ENCODE data around the gene SLIT3.

The SLIT3 gene

GRCh38 chr5:169001394-169001793 is 299.5 kb downstream of the SLIT3 start:
- H3K27me3 ChIP-seq (ENCODE audit: control insufficient read depth, low read length) = no peaks in the 10 kb centered on the region; the same call in 1 of the 2 replicates

GRCh38 chr5:168995024-168995423 is 305.9 kb downstream of the SLIT3 start:
- H3K9me2 ChIP-seq (replicated peaks; ENCODE audit: control insufficient read depth, low read length) = no peaks in the 10 kb centered on the region
- H3F3A ChIP-seq (ENCODE audit: control insufficient read depth, insufficient read depth) = no peaks in the 10 kb centered on the region
- no peaks in the 10 kb centered on the region for H3K9me3 ChIP-seq (ENCODE audit: control insufficient read depth, insufficient read depth, low read length)
- TF ChIP-seq EZH2phosphoT487 (IDR thresholded peaks at IDR 0.05; ENCODE audit: borderline replicate concordance, low read length) = no peak
- no peak for TF ChIP-seq CTCF (IDR thresholded peaks at IDR 0.05; ENCODE audit: low read depth, low read length, poor library complexity, severe bottlenecking)
- H3K27me3 ChIP-seq (ENCODE audit: control insufficient read depth, low read length) = peaks cover 1% of the 10 kb centered on the region; the same call in 1 of the 2 replicates
- H3K4me2 ChIP-seq (ENCODE audit: low read length) = no peak overlapping the region
- no peaks in the 10 kb centered on the region for H3K79me2 ChIP-seq (ENCODE audit: control insufficient read depth, low read length)
- no peak overlapping the region for H3K4me3 ChIP-seq (ENCODE audit: low read length)
- no peaks in the 10 kb centered on the region for H4K20me1 ChIP-seq (ENCODE audit: control insufficient read depth, insufficient read depth, low read depth, low read length)
- H3K36me3 ChIP-seq (ENCODE audit: control insufficient read depth, low read length) = no peaks in the 10 kb centered on the region
- no peak overlapping the region for H3K27ac ChIP-seq (ENCODE audit: low read depth, low read length)
- H3K4me1 ChIP-seq (ENCODE audit: control insufficient read depth, low read length) = no peaks in the 10 kb centered on the region

More at GRCh38 chr5:169001394-169001793, 299.5 kb downstream of the SLIT3 start:
- Histone ChIP-seq H3F3A (ENCODE audit: control insufficient read depth, insufficient read depth) (no peaks in the 10 kb centered on the region), H3K36me3 (ENCODE audit: control insufficient read depth, low read length) (no peaks in the 10 kb centered on the region), H4K20me1 (ENCODE audit: control insufficient read depth, insufficient read depth, low read depth, low read length) (no peaks in the 10 kb centered on the region), H3K4me3 (ENCODE audit: low read length) (no peak overlapping the region), H3K9me3 (ENCODE audit: control insufficient read depth, insufficient read depth, low read length) (no peaks in the 10 kb centered on the region), H3K4me2 (ENCODE audit: low read length) (no peak overlapping the region), H3K27ac (ENCODE audit: low read depth, low read length) (no peak overlapping the region), H3K4me1 (ENCODE audit: control insufficient read depth, low read length) (no peaks in the 10 kb centered on the region), H3K79me2 (ENCODE audit: control insufficient read depth, low read length) (no peaks in the 10 kb centered on the region), H3K9me2 (replicated peaks; ENCODE audit: control insufficient read depth, low read length) (no peaks in the 10 kb centered on the region)
- TF ChIP-seq EZH2phosphoT487 (IDR thresholded peaks at IDR 0.05; ENCODE audit: borderline replicate concordance, low read length) (no peak), CTCF (IDR thresholded peaks at IDR 0.05; ENCODE audit: low read depth, low read length, poor library complexity, severe bottlenecking) (no peak)

GRCh38 chr5:168992687-168993086 is 308.3 kb downstream of the SLIT3 start:
- H3K9me3 ChIP-seq (ENCODE audit: control insufficient read depth, insufficient read depth, low read length) = no peaks in the 10 kb centered on the region
- peaks cover 11% of the 10 kb centered on the region for H3K27me3 ChIP-seq (ENCODE audit: control insufficient read depth, low read length)

More at GRCh38 chr5:168992687-168993086, 308.3 kb downstream of the SLIT3 start:
- Histone ChIP-seq H3K36me3 (ENCODE audit: control insufficient read depth, low read length) (no peaks in the 10 kb centered on the region), H3K9me2 (replicated peaks; ENCODE audit: control insufficient read depth, low read length) (no peaks in the 10 kb centered on the region), H3K4me2 (ENCODE audit: low read length) (no peak overlapping the region), H3F3A (ENCODE audit: control insufficient read depth, insufficient read depth) (no peaks in the 10 kb centered on the region), H3K4me1 (ENCODE audit: control insufficient read depth, low read length) (no peaks in the 10 kb centered on the region), H4K20me1 (ENCODE audit: control insufficient read depth, insufficient read depth, low read depth, low read length) (no peaks in the 10 kb centered on the region), H3K27ac (ENCODE audit: low read depth, low read length) (no peak overlapping the region), H3K79me2 (ENCODE audit: control insufficient read depth, low read length) (no peaks in the 10 kb centered on the region), H3K4me3 (ENCODE audit: low read length) (no peak overlapping the region)
- TF ChIP-seq CTCF (IDR thresholded peaks at IDR 0.05; ENCODE audit: low read depth, low read length, poor library complexity, severe bottlenecking) (peak; percentile 17), EZH2phosphoT487 (IDR thresholded peaks at IDR 0.05; ENCODE audit: borderline replicate concordance, low read length) (no peak)

Measured in DOHH2 (cell line).